Upper lobe of right lung (tissue), 1 donor: ENCODE measurements around the gene STAC. TPM values are rescaled to one million over a fixed set of nuclear protein-coding genes. Genes with fewer than 3 reads are reported as not detected.

Experiments used
- ATAC-seq: fragments of 200-7000 bp; cut with Tn5 transposase; one replicate; pipeline ENCODE4 v1.9.1; 2020; ENCODE audit warnings: mild to moderate bottlenecking, moderate library complexity
- DNase-seq: peaks from one replicate; pipeline ENCODE4 v3.0.0-alpha.2; 2020
- H3K27ac ChIP-seq: fragments of 200-600 bp; one replicate; pipeline ENCODE4 v1.8.0; 2022
- H3K27me3 ChIP-seq: fragments of 200-600 bp; one replicate; pipeline ENCODE4 v1.8.0; 2022; ENCODE audit warnings: mild to moderate bottlenecking
- H3K36me3 ChIP-seq: fragments of 200-600 bp; one replicate; pipeline ENCODE4 v1.8.0; 2022
- H3K4me1 ChIP-seq: fragments of 200-600 bp; one replicate; pipeline ENCODE4 v1.8.0; 2022
- H3K4me3 ChIP-seq: fragments of 200-600 bp; one replicate; pipeline ENCODE4 v1.8.0; 2022; ENCODE audit warnings: mild to moderate bottlenecking
- H3K9me3 ChIP-seq: fragments of 200-600 bp; one replicate; pipeline ENCODE4 v1.8.0; 2022
- CTCF ChIP-seq: fragments of 200-600 bp; IDR thresholded peaks from one replicate; pipeline ENCODE4 v1.8.0; 2022; ENCODE audit warnings: antibody characterized with exemption
- intact Hi-C: fragments of 100-400 bp; cut with DNase I; formaldehyde crosslinking; loops from one replicate; pipeline ENCODE4 v1.11.0; 2022
- total RNA-seq: library from RNA; stranded (reverse); fragmentation: NEBNext Ultra II Directional; extraction: Animal tissue kit (Norgen Biotek cat#: 25700); gene quantifications from one replicate; pipeline ENCODE4 v1.2.1, GENCODE V29; 2021
- donor health status: DM: no; HTN: yes; CAD: no; lungs with severe emphysema.

The STAC gene
- total RNA-seq, 1 donor from 2014 or later: 25.3 TPM

GRCh38 chr3:36480911-36481648 is 100.8 kb downstream of the STAC start:
- no peak for ATAC-seq
- H3K4me1 ChIP-seq: no peaks in the 10 kb centered on the region
- intact Hi-C loops: no loop called here
- H3K27me3 ChIP-seq: no peaks in the 10 kb centered on the region
- no peak overlapping the region for H3K4me3 ChIP-seq
- TF ChIP-seq CTCF: no peak
- no peak overlapping the region for H3K27ac ChIP-seq
- no peaks in the 10 kb centered on the region for H3K36me3 ChIP-seq
- no peak for DNase-seq
- H3K9me3 ChIP-seq: no peaks in the 10 kb centered on the region

GRCh38 chr3:36482256-36482655 is 102.0 kb downstream of the STAC start:
- intact Hi-C loops: no loop called here
- Histone ChIP-seq H3K36me3 (no peaks in the 10 kb centered on the region), H3K4me1 (no peaks in the 10 kb centered on the region), H3K27me3 (no peaks in the 10 kb centered on the region), H3K27ac (no peak overlapping the region), H3K4me3 (no peak overlapping the region), H3K9me3 (no peaks in the 10 kb centered on the region)
- ATAC-seq: peak; percentile 80
- TF ChIP-seq CTCF: no peak
- DNase-seq: no peak

- Histone ChIP-seq H3K36me3 (no peaks in the 10 kb centered on the region), H3K27ac (no peak overlapping the region), H3K9me3 (no peaks in the 10 kb centered on the region), H3K4me3 (no peak overlapping the region), H3K4me1 (no peaks in the 10 kb centered on the region), H3K27me3 (no peaks in the 10 kb centered on the region)
- no peak for DNase-seq
- intact Hi-C loops: no loop called here
- ATAC-seq: no peak
- no peak for TF ChIP-seq CTCF
Measured at GRCh38 chr3:36482880-36483279, 102.6 kb downstream of the STAC start.

- intact Hi-C loops: no loop called here
- H3K4me1 ChIP-seq: no peaks in the 10 kb centered on the region
- ATAC-seq (no peak), DNase-seq (no peak)
- no peak for TF ChIP-seq CTCF
- no peak overlapping the region for H3K27ac ChIP-seq
- no peaks in the 10 kb centered on the region for H3K9me3 ChIP-seq
- no peaks in the 10 kb centered on the region for H3K27me3 ChIP-seq
- H3K4me3 ChIP-seq: no peak overlapping the region
- no peaks in the 10 kb centered on the region for H3K36me3 ChIP-seq
Measured at GRCh38 chr3:36483709-36484108, 103.4 kb downstream of the STAC start.

GRCh38 chr3:36484386-36484785 is 104.1 kb downstream of the STAC start:
- H3K36me3 ChIP-seq: no peaks in the 10 kb centered on the region
- intact Hi-C loops: no loop called here
- no peak for TF ChIP-seq CTCF
- H3K27ac ChIP-seq: no peak overlapping the region
- no peak overlapping the region for H3K4me3 ChIP-seq
- DNase-seq (no peak), ATAC-seq (no peak)
- H3K9me3 ChIP-seq: no peaks in the 10 kb centered on the region
- H3K4me1 ChIP-seq: no peaks in the 10 kb centered on the region
- no peaks in the 10 kb centered on the region for H3K27me3 ChIP-seq
